HCEC 1CT (cell line): ENCODE results near the gene ST7.

Experiments used
- DNase-seq: peaks from one replicate; pipeline ENCODE4 v3.0.0-alpha.2; 2017

ST7 gene

GRCh38 chr7:117165656-117166055, 212.4 kb downstream of the ST7 start:
- DNase-seq, result no peak

DNA sequence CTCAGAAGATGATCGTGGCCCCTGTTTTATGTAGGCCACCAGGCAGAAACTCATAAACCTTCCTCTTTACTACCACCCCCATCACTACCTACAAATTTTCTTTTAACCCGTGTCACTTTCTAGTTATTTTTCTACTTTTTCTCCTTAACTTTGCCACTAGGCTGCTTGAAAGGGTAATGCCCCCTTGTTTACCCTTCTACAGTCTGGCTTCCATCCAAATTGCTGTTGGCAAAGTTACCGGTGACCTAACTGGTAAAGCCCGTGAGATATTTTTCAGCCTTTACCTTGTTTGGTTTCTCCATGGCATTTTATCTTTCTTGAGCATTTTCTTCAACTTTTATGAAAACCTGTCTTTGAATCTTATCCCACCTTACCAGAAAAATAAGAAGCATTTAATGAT, 216.6 kb downstream of the ST7 start:
- DNase-seq, result no peak

DNA sequence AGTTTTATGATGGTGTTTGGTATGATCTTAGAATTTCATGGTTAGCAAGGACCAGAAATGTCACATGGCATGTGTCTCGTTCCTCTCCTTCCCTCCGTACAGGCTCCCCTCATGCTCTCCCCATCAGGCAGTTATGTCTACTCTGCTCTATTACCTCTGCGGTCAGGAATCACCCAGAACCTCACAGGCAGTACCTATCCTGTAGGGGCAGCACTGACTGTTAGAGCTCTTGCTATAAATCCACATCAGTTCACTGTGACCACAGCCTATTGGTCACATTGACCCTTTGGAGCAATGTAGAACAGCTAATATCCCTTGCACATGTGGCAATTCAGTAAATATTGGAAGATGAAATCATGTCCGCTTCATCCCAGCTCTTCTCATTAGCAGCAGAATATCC, 217.8 kb downstream of the ST7 start:
- no peak for DNase-seq

DNA sequence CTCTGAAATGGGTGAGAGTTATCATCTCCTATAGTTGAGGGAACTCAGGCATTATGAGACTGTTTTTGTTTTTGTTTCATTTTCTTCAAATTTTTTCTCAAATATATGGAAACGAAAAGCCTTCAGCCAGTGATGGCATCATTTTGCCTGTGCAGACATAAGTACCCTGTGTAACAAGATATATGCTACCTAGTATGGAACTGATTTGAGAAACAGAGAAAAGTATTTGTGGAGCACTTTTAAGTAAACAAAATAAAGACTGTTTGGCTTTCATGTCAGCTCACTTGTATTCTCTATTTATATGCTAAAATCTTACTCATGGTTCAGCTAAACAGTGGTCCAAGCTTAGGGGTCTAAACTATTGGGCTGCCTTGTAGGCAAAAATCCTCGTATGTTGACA, 219.0 kb downstream of the ST7 start:
- no peak for DNase-seq

GRCh38 chr7:117173035-117173770, 219.9 kb downstream of the ST7 start:
- DNase-seq, result no peak

GRCh38 chr7:117176206-117176605, 222.9 kb downstream of the ST7 start:
- DNase-seq, result no peak

DNA sequence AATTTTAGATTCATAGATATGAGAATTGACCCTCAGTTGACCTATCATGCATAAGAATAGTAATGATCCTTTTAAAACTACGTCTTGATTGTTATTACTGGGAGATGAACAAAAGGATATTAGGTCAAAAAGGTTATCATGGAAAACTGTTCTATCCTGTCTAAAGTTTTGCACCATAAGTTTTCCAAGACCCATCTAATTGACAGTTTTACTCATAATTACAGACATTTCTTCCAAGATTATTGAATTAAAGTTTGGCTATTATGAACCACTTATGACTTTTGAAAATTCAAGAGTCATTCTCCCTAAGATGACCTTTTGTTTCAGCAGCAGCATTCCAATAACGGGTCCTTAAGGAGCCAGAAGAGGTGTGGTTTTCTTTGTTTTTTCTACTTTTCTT, 225.3 kb downstream of the ST7 start:
- no peak for DNase-seq

- no peak for DNase-seq
Measured at GRCh38 chr7:117179701-117180100, 226.4 kb downstream of the ST7 start.

GRCh38 chr7:117183729-117184128, 230.4 kb downstream of the ST7 start:
- DNase-seq, result no peak

- DNase-seq, result no peak
Measured at GRCh38 chr7:117184367-117184766, 231.1 kb downstream of the ST7 start.

DNA sequence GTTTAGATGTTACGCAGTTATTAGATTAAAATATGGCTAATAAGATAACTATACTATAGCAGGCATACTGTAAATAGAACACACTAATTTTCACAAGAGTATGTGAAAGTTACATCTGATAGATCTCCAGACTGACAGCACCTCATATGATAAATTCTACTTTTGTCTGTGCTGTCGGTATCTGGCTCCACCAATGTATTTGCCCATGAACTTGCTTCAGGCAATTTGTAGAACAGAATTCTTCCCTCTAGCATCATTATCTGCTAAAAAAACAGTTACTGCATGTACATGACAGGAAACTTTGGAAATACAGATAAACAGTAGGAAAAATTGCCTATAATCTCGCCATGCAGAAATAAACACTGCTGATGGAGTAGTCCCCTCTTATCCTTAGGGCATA, 231.8 kb downstream of the ST7 start:
- no peak for DNase-seq

- DNase-seq, result no peak
Measured at GRCh38 chr7:117186218-117187010, 233.1 kb downstream of the ST7 start.

DNA sequence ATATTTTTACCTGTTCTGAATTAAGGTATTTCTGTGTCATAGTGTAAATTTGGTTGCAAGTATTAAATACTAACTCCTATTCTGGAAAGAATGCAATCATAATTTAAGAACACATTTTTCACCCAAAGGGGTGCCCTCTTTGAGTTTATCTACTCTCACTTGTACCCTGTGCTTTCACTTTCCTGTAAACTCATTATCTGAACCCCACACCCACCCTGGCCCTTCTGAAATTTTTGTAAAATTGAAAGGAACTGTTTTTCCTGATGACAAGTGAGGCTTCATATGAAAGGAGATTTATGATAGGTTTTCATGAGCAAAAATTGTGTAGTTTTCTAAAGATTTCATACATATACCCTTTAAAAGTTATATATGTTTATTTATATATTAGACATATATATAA, 235.1 kb downstream of the ST7 start:
- no peak for DNase-seq

DNA sequence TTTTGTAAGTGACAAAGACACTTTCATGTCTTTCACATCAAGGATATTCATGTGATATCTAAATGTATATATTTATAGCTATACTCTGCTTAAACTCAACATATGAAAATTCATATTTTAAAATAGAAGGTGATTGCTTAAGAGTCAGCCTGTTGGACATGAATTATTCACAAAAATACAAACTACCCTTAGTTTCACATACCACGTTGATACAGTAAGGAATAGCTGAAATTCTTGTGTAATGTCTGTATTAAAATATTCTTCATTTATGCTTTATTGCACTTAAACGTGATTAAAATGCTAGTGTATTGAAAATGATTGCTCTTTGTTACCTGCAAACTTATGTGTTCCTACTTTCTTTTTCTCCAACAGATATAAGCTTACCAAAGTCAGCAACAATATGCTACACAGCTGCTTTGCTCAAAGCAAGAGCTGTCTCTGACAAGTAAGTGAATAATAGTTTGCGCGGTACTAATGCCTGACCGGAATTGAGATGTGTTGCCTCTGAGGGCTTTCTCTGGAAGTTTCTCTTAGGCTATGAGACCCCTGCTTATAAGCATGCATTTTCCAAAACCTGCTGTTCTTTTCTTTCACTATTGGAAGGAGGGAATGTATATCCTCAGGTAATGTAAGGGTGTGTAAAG, 235.8 kb downstream of the ST7 start:
- peak; percentile 7 for DNase-seq

DNA sequence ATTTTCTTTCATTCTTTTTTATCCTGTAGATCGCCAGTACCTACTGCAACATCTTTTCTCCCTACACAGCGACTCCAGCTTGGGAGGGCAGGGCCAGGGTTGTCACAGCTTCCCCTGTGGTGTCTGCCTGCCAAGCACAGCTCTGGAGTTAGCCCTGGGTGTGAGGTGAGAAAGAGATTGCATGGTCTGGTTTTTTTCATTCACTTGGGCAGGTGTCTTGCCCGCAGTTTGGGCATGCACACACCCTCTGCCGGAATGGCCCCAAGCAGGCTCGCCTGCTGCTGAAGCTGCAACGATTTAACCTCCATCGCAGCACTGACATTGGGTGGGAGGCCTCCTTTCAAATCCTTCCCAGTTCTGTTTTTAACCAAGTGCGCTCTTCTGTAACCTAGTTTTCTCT, 236.8 kb downstream of the ST7 start:
- DNase-seq, result no peak

DNA sequence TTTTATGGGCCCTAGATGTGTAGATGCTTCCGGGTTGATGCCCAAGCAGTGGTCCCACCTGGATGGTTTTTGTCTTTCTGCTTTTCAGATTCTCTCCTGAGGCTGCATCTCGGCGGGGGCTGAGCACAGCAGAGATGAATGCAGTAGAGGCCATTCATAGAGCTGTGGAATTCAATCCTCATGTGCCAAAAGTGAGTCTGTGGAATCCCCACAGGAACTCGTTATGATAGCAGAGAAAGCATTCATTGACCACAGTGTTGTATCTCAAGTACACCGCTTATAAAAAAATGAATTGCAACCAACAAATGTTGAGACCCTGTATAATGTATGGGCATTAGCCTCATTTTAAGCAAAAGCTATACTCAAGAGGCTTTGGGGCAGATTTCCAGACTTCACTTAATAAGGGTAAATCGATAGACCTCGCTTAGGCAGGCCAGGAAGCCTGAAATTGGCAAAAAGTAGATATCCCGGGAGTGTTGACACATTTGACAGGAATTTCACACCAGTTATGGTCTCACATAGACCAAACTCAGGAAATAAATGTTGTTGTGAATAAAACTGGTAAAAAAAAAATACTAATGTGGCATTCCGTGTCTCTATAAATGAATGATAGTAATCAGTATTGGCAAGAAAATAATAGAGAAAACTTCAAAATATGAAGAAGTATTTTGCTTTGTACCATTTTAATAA, 237.6 kb downstream of the ST7 start:
- DNase-seq, result no peak

GRCh38 chr7:117192108-117192507, 238.8 kb downstream of the ST7 start:
- DNase-seq, result no peak

DNA sequence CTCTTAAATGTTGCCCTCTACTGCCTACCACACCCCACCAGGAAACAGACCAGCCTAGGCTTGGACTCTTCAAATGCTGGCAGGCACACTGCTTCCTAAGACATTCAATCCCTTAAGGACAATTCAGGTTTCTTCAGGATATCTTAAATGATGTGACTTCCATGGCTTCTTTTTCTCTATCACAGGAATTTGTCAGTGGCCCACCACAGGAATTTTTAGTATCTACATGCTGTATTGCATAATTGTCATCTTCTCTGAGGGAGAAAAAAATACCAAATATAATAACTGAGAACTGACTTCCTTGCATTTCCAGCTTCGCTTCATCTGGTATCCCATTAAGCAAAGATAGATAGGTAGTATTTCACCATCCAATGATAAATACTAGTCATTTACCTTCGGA, 240.3 kb downstream of the ST7 start:
- peak; percentile 11 for DNase-seq

GRCh38 chr7:117194445-117194844, 241.1 kb downstream of the ST7 start:
- no peak for DNase-seq

DNA sequence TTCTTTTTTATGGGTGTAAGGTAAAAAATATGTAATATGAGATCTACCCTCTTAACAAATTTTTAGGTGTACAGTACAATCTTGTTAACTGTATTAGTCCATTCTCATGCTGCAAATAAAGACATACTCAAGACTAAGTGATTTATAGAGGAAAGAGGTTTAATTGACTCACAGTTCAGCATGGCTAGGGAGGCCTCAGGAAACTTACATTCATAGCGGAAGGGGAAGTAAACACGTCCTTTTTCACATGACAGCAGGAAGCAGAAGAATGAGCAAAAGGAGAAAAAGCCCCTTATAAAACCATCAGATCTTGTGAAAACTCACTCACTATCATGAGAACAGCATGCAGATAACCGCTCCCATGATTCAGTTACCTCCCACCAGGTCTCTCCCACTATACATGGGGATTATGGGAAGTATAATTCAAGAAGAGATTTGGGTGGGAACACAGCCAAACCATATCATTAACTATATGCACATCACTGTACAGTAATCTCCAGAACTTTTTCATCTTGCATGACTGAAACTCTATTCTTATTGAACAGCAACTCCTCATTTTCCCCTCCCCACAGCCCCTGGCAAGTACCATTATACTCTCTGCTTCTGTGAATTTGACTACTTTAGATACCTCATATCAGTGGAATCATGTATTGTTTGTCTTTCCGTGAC, 242.2 kb downstream of the ST7 start:
- DNase-seq, result no peak

DNA sequence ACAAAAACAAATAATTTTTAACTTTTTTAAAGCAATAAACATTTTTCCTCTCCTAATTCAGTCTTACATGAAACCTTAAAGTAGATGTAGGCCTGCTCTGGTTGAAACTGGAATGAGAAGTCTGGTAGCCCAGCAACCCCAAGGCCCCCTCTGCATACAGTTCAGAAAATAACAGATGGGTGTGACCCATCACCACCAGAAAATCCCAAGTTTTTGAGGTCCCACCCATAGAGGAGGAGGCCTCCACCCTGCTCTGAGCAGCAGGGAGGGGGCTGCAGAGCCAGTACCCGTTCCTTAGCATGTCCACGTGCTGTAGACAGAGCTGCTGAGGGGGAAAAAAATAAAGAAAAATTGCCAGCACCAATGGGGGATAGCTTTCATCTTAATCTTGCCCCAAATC, 246.8 kb downstream of the ST7 start:
- DNase-seq, result no peak

GRCh38 chr7:117200786-117201458, 247.6 kb downstream of the ST7 start:
- no peak for DNase-seq
